NT2/D1 (cell line): ENCODE measurements around the gene TAGLN.

ENCODE experiments used
- SUZ12 ChIP-seq: IDR thresholded peaks from 2 replicates; pipeline ENCODE4 v1.6.1; 2011; ENCODE audit not compliant: insufficient read length, insufficient read depth; ENCODE audit errors: extremely low read depth
- YY1 ChIP-seq: IDR thresholded peaks from 2 replicates; pipeline ENCODE4 v1.6.1; 2011; ENCODE audit not compliant: insufficient read length, insufficient read depth
- ZNF274 ChIP-seq: IDR thresholded peaks from 2 replicates; pipeline ENCODE4 v1.6.1; 2011; ENCODE audit warnings: mild to moderate bottlenecking, low read depth, low read length

GRCh38 chr11:117255966-117256365 lies 56.8 kb downstream of the TAGLN start:
- TF ChIP-seq YY1 (no peak), ZNF274 (no peak), SUZ12 (no peak)
